GM15510 (cell line): Measurements from ENCODE around the gene TRPT1.

Source experiments
- POLR2A ChIP-seq: IDR thresholded peaks from 3 replicates; pipeline ENCODE4 v1.6.1; 2011; ENCODE audit warnings: borderline replicate concordance; ENCODE audit not compliant: insufficient read length; ENCODE audit errors: extremely low read depth

The TRPT1 gene

DNA sequence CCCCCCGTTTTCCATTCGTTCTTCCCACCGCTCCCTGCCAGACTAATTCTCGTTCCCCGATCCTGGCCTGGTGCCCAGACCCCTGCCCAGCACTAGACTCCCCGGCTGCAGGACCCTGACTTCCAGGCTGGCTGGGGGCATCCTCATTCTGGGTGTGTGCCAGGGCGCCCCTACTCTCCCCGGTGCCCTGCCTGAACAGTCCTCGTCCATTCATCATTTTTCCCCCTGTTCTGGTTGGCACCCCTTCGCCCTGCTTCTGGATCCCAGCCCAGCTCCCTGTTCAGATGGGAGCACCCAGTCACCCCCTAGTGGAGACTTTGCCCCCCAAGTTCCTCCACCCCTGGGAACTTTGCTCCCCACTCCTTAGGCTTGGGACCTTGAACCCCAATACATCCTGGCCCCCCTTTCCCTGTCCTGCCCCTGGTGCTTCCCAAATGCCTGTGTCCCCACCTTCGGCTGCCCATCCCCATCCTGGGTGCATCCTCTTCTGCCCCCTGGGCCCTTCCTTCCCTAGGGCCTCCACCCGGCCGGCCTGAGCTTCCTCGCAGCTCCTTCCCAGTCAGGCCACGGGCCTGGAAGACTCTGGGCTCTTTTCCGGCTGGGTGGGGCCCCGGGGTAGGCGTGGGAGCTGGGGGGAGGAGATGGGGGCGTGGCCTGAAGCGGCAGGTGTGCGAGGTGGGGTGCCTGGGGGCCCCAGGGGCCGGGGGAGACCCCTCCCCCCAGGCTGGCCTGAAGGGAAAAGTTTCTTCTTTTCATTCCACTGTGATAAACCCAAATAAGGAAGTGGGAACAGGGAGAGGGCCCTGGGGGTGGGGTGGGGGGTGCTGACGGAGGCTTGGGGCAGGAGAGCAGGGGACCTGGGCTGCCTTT is 26.3 kb upstream of the TRPT1 start:
- peak; percentile 28 for TF ChIP-seq POLR2A

DNA sequence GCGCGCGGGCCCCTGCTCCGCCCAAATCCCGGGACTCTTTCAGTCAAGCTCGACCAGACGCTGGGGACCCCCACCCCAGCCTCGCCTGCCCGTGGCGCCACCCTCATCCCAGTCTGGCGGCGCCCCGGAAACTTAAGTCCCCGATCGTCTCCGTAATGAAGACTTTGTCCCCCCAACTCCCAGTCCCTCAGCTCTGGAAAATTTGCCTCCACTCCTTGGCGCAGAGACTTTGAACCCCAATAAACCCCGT is 25.7 kb upstream of the TRPT1 start:
- TF ChIP-seq POLR2A: no peak

GRCh38 chr11:64251016-64251752 is 25.2 kb upstream of the TRPT1 start, which contains the start of gene PLCB3:
Gene PLCB3, plus strand, starts transcription at chr11:64251530. Its CDS starts 120 bp downstream, at chr11:64251650.
- TF ChIP-seq POLR2A: peak; percentile 76

- TF ChIP-seq POLR2A: no peak
Measured at GRCh38 chr11:64250415-64251015, 24.5 kb upstream of the TRPT1 start.

- TF ChIP-seq POLR2A: no peak
Measured at GRCh38 chr11:64249563-64250414, 23.8 kb upstream of the TRPT1 start.

GRCh38 chr11:64249038-64249437 is 23.1 kb upstream of the TRPT1 start:
- no peak for TF ChIP-seq POLR2A

- TF ChIP-seq POLR2A: no peak
Measured at GRCh38 chr11:64248578-64248977, 22.6 kb upstream of the TRPT1 start.

- no peak for TF ChIP-seq POLR2A
Measured at GRCh38 chr11:64247729-64248531, 21.9 kb upstream of the TRPT1 start.

DNA sequence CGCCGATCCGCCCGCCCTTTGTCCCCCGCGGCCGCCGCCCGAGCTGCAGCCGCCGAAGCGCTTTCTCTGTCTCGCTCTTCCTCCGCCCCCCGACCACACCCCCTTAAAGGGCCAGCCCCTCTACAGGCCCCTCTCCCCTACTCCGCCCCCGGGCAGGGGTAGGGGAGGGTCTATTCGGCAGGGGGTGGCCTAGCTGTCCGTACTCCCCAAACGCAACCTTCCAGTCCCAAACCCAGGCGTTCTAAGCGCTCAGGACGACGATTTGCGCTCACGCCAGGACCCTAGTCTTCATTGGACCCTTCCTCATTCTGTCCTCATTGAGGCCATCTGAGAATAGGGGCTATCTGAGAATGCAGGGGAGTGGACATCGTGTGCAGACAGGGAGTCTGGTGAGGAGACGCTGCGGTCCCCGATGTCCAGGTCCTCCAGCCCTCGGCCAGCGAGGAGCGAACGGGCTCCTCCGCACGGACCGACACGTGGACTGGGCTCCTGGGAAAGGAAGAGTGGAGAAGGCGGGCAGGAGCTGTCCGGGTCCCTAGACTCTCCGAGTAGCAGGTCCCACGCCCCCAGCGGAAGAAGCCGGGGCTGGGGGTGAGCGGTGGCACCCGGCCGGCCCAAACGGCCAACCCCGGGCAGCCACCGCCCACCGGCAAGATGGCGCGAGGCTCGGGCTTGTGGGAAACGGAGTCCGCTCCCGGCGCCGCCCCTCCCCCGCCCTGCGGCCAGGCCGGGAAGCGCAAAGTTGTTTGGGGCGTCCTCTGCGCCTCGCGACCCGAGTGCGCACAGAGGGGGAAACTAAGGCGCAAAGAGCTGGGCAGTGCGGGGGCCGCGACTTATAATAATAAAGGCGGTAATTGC is 21.1 kb upstream of the TRPT1 start, which contains the start of gene PPP1R14B:
Gene PPP1R14B, minus strand, starts transcription at position 73 of the 858 bp plus-strand sequence. CDS start 270 bp downstream, outside the sequence.
- TF ChIP-seq POLR2A: peak; percentile 40

GRCh38 chr11:64245797-64246620 is 20.0 kb upstream of the TRPT1 start:
- no peak for TF ChIP-seq POLR2A

DNA sequence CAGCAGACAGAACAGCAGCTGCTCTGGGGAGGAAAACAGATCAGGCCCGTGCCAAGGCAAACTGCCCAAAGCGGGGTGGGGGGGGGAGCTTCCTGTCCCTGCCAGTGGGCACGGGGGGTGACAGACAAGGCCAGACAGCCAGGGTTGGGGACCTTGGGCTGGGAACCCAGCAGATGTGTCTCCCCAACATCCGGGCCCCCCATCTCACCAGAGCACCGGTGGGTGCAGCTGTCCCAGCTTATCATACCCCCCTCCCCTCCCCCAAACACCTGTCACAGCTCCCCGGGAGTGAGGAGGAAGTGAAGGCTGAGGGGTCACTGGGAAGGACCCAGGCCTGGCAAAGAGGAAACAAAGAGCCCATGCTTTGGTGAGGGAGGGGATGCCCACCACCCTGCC is 19.4 kb upstream of the TRPT1 start:
- TF ChIP-seq POLR2A: no peak

GRCh38 chr11:64244966-64245365 is 19.0 kb upstream of the TRPT1 start:
- peak; percentile 24 for TF ChIP-seq POLR2A
